HEK293 (cell line): ENCODE data around the gene SNRNP70.

Experiments used
- CTCF ChIA-PET: fragments of 350-600 bp; formaldehyde crosslinking; extraction: SDS; loops from one replicate; lab custom pipeline; 2021; ENCODE audit warnings: antibody characterized with exemption; lab: Yijun Ruan, JAX
- POLR2A ChIA-PET: fragments of 300-600 bp; formaldehyde crosslinking; extraction: SDS; loops from one replicate; lab custom pipeline; 2020; ENCODE audit warnings: antibody characterized with exemption, inconsistent platforms; lab: Yijun Ruan, JAX
- H3K27ac ChIP-seq: fragments of 200-500 bp; sonication (Bioruptor generic); 2 replicates; pipeline ENCODE4 v1.5.1; 2014; ENCODE audit warnings: low read depth, low read length, control low read depth, inconsistent platforms; ENCODE audit errors: extremely low read depth
- H3K36me3 ChIP-seq, 2 experiments: fragments of 200-500 bp in 1 of 2; sonication (Bioruptor generic) in 1 of 2; 1 replicate in 1 of 2; 2 replicates in 1 of 2; pipeline ENCODE4 v1.5.1; 2014 to 2017; ENCODE audit warnings: inconsistent platforms in 2 of 2, low read length in 2 of 2; ENCODE audit not compliant: control insufficient read depth in 2 of 2, insufficient read depth in 1 of 2
- H3K4me1 ChIP-seq: fragments of 200-500 bp; sonication (Bioruptor generic); 2 replicates; pipeline ENCODE4 v1.5.1; 2014; ENCODE audit warnings: mild to moderate bottlenecking, low read length, inconsistent platforms; ENCODE audit not compliant: control insufficient read depth, insufficient read depth
- H3K4me3 ChIP-seq: 2 replicates; pipeline ENCODE4 v1.5.1; 2011; ENCODE audit warnings: low read depth, mild to moderate bottlenecking, control low read depth, low read length, moderate library complexity
- H3K9me3 ChIP-seq: fragments of 200-500 bp; sonication (Bioruptor generic); 2 replicates; pipeline ENCODE4 v1.5.1; 2014; ENCODE audit warnings: low read depth, low read length, inconsistent platforms; ENCODE audit not compliant: control insufficient read depth, insufficient read depth
- AEBP2 ChIP-seq: fragments of 450-650 bp; formaldehyde crosslinking; IDR thresholded peaks from 2 replicates; pipeline ENCODE4 v1.5.1; 2016; ENCODE audit warnings: missing biosample characterization, missing genetic modification characterization, borderline replicate concordance
- EGR2 ChIP-seq: fragments of 450-650 bp; formaldehyde crosslinking; IDR thresholded peaks from 2 replicates; pipeline ENCODE4 v1.5.1; 2016; ENCODE audit warnings: low read depth, missing biosample characterization, missing genetic modification characterization
- GLI2 ChIP-seq: fragments of 450-650 bp; formaldehyde crosslinking; IDR thresholded peaks from 2 replicates; pipeline ENCODE4; 2017; ENCODE audit warnings: missing biosample characterization, missing genetic modification characterization, low read depth, borderline replicate concordance
- GLIS2 ChIP-seq: fragments of 450-650 bp; formaldehyde crosslinking; IDR thresholded peaks from 2 replicates; pipeline ENCODE4 v1.5.1; 2016; ENCODE audit warnings: missing biosample characterization, missing genetic modification characterization
- PRDM1 ChIP-seq: fragments of 450-650 bp; formaldehyde crosslinking; IDR thresholded peaks from 2 replicates; pipeline ENCODE4; 2016; ENCODE audit warnings: missing biosample characterization, missing genetic modification characterization
- SALL2 ChIP-seq: fragments of 450-650 bp; formaldehyde crosslinking; IDR thresholded peaks from 2 replicates; pipeline ENCODE4 v1.5.0; 2017; ENCODE audit warnings: missing biosample characterization, mild to moderate bottlenecking, missing genetic modification characterization, borderline replicate concordance
- TRIM28 ChIP-seq: IDR thresholded peaks from 2 replicates; pipeline ENCODE4 v1.6.1; 2011; ENCODE audit warnings: low read length, control low read depth, borderline replicate concordance
- YY1 ChIP-seq: fragments of 450-650 bp; formaldehyde crosslinking; IDR thresholded peaks from 2 replicates; pipeline ENCODE4 v1.5.1; 2018; ENCODE audit warnings: missing biosample characterization, missing genetic modification characterization
- ZNF114 ChIP-seq: fragments of 450-650 bp; formaldehyde crosslinking; IDR thresholded peaks from 2 replicates; pipeline ENCODE4 v1.5.0; 2017; ENCODE audit warnings: missing biosample characterization, missing genetic modification characterization
- ZNF132 ChIP-seq: fragments of 450-650 bp; formaldehyde crosslinking; IDR thresholded peaks from 2 replicates; pipeline ENCODE4 v1.5.1; 2017; ENCODE audit warnings: missing biosample characterization, missing genetic modification characterization, borderline replicate concordance
- ZNF184 ChIP-seq: fragments of 450-650 bp; IDR thresholded peaks from 2 replicates; pipeline ENCODE4 v1.5.1; 2018; ENCODE audit warnings: missing biosample characterization, mild to moderate bottlenecking, missing genetic modification characterization
- ZNF24 ChIP-seq: fragments of 450-650 bp; formaldehyde crosslinking; IDR thresholded peaks from 2 replicates; pipeline ENCODE4 v1.5.1; 2016; ENCODE audit warnings: missing biosample characterization, missing genetic modification characterization
- ZNF341 ChIP-seq: fragments of 450-650 bp; formaldehyde crosslinking; IDR thresholded peaks from 2 replicates; pipeline ENCODE4; 2016; ENCODE audit warnings: low read depth, missing biosample characterization, missing genetic modification characterization
- ZNF530 ChIP-seq: fragments of 450-650 bp; formaldehyde crosslinking; IDR thresholded peaks from 2 replicates; pipeline ENCODE4 v1.5.1; 2016; ENCODE audit warnings: low read depth, missing biosample characterization, missing genetic modification characterization
- ZNF561 ChIP-seq: fragments of 450-650 bp; IDR thresholded peaks from 2 replicates; pipeline ENCODE4 v1.5.1; 2018; ENCODE audit warnings: missing biosample characterization, missing genetic modification characterization, borderline replicate concordance
- ZNF629 ChIP-seq: fragments of 450-650 bp; formaldehyde crosslinking; IDR thresholded peaks from 2 replicates; pipeline ENCODE4 v1.5.1; 2017; ENCODE audit warnings: missing biosample characterization, missing genetic modification characterization
- ZNF707 ChIP-seq: fragments of 450-650 bp; formaldehyde crosslinking; IDR thresholded peaks from 2 replicates; pipeline ENCODE4 v1.5.1; 2016; ENCODE audit warnings: missing biosample characterization, missing genetic modification characterization
- ZNF76 ChIP-seq: fragments of 450-650 bp; formaldehyde crosslinking; IDR thresholded peaks from 2 replicates; pipeline ENCODE4; 2016; ENCODE audit warnings: low read depth, missing biosample characterization, missing genetic modification characterization, borderline replicate concordance
- ZNF837 ChIP-seq: fragments of 450-650 bp; formaldehyde crosslinking; IDR thresholded peaks from 2 replicates; pipeline ENCODE4 v1.5.1; 2016; ENCODE audit warnings: missing biosample characterization, missing genetic modification characterization
- ZNF843 ChIP-seq: fragments of 450-650 bp; formaldehyde crosslinking; IDR thresholded peaks from 2 replicates; pipeline ENCODE4 v1.5.1; 2016; ENCODE audit warnings: missing biosample characterization, missing genetic modification characterization
- TF ChIP-seq, protein P1 (sequence below): fragments of 450-650 bp; formaldehyde crosslinking; IDR thresholded peaks from 2 replicates; pipeline ENCODE4 v1.5.1; 2016; ENCODE audit warnings: missing biosample characterization, missing genetic modification characterization
- TF ChIP-seq, protein P2 (sequence below): fragments of 450-650 bp; formaldehyde crosslinking; IDR thresholded peaks from 2 replicates; pipeline ENCODE4 v1.5.1; 2016; ENCODE audit warnings: missing biosample characterization, missing genetic modification characterization
- TF ChIP-seq, protein P3 (sequence below): fragments of 450-650 bp; formaldehyde crosslinking; IDR thresholded peaks from 2 replicates; pipeline ENCODE4 v1.5.1; 2016; ENCODE audit warnings: missing biosample characterization, missing genetic modification characterization

SNRNP70 gene

DNA sequence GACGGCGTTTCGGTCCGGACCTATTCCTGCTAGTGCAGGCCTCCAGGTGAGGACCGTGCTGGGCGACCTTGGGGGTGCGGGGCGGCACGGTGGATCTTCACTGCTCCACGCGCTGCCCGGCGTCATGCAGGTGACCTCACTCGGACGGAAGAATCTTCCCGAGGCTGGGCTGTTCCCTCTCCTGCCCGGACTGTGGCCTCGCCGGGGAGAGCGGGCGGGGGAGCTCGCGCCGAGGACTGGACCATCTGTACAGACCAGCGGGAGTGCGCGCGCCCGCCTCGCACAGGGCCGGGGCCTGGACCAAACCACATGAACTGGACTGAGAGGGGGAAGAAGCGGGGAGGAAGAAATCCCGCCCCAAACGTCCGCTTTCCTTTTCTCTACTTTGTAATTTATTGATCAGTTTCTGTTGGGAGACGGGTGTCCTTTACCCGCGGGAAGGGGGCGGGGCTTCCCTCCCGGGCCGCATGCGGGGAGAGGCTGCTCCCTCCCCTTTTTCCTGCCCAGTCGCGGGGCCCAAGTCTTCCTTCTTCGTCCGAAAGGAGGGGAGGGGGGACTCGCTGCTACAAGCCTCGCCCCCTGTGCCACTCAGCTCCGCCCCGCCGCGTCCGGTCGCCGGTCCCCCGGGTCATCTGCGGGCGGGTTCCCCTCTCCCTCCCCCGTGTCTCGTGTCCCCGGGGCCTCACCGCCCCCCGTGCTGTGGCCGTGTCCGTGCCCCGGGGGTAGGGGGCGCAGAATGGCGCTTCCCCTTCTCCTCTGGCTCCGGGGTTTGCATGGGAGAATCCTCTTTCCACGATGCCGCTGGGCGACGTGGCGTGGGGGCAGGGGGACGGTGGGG is 65.1 kb downstream of the SNRNP70 start (continued):
- no peak for TF ChIP-seq GLI2 (tag by site-specific recombination)
- no peak for TF ChIP-seq ZNF530 (tag by site-specific recombination)
- TF ChIP-seq GLIS2 (tag by site-specific recombination) = peak; percentile 60
- TF ChIP-seq AEBP2 (tag by site-specific recombination) = no peak
- TF ChIP-seq ZNF707 (tag by site-specific recombination) = no peak
- TF ChIP-seq PRDM1 (tag by site-specific recombination) = peak; percentile 71
- no peak for TF ChIP-seq ZNF24 (tag by site-specific recombination)
- TF ChIP-seq ZNF132 (tag by site-specific recombination) = no peak
- TF ChIP-seq, protein P1, sequence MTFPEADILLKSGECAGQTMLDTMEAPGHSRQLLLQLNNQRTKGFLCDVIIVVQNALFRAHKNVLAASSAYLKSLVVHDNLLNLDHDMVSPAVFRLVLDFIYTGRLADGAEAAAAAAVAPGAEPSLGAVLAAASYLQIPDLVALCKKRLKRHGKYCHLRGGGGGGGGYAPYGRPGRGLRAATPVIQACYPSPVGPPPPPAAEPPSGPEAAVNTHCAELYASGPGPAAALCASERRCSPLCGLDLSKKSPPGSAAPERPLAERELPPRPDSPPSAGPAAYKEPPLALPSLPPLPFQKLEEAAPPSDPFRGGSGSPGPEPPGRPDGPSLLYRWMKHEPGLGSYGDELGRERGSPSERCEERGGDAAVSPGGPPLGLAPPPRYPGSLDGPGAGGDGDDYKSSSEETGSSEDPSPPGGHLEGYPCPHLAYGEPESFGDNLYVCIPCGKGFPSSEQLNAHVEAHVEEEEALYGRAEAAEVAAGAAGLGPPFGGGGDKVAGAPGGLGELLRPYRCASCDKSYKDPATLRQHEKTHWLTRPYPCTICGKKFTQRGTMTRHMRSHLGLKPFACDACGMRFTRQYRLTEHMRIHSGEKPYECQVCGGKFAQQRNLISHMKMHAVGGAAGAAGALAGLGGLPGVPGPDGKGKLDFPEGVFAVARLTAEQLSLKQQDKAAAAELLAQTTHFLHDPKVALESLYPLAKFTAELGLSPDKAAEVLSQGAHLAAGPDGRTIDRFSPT (tag by site-specific recombination) = peak; percentile 47; the same call in 1 of the 2 replicates
- TF ChIP-seq ZNF76 (tag by site-specific recombination) = no peak
- TF ChIP-seq ZNF561 (tag by site-specific recombination) = peak; percentile 38; the same call in 1 of the 2 replicates
- no peak for TF ChIP-seq ZNF114 (tag by site-specific recombination)
- TF ChIP-seq, protein P2, sequence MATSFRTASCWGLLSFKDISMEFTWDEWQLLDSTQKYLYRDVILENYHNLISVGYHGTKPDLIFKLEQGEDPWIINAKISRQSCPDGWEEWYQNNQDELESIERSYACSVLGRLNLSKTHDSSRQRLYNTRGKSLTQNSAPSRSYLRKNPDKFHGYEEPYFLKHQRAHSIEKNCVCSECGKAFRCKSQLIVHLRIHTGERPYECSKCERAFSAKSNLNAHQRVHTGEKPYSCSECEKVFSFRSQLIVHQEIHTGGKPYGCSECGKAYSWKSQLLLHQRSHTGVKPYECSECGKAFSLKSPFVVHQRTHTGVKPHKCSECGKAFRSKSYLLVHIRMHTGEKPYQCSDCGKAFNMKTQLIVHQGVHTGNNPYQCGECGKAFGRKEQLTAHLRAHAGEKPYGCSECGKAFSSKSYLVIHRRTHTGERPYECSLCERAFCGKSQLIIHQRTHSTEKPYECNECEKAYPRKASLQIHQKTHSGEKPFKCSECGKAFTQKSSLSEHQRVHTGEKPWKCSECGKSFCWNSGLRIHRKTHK (tag by site-specific recombination) = no peak
- TF ChIP-seq SALL2 (tag by site-specific recombination) = no peak
- TF ChIP-seq, all 188 proteins: peak for 58

GRCh38 chr19:49150944-49151243 is 65.6 kb downstream of the SNRNP70 start:
- peak; percentile 70 for TF ChIP-seq ZNF341 (tag by site-specific recombination)
- no peak for TF ChIP-seq TRIM28
- no peak for TF ChIP-seq YY1 (tag by site-specific recombination)
- TF ChIP-seq ZNF843 (tag by site-specific recombination) = no peak
- TF ChIP-seq, protein P3, sequence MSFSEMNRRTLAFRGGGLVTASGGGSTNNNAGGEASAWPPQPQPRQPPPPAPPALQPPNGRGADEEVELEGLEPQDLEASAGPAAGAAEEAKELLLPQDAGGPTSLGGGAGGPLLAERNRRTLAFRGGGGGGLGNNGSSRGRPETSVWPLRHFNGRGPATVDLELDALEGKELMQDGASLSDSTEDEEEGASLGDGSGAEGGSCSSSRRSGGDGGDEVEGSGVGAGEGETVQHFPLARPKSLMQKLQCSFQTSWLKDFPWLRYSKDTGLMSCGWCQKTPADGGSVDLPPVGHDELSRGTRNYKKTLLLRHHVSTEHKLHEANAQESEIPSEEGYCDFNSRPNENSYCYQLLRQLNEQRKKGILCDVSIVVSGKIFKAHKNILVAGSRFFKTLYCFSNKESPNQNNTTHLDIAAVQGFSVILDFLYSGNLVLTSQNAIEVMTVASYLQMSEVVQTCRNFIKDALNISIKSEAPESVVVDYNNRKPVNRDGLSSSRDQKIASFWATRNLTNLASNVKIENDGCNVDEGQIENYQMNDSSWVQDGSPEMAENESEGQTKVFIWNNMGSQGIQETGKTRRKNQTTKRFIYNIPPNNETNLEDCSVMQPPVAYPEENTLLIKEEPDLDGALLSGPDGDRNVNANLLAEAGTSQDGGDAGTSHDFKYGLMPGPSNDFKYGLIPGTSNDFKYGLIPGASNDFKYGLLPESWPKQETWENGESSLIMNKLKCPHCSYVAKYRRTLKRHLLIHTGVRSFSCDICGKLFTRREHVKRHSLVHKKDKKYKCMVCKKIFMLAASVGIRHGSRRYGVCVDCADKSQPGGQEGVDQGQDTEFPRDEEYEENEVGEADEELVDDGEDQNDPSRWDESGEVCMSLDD (tag by site-specific recombination) = peak; percentile 12; the same call in 1 of the 2 replicates
- no peak for TF ChIP-seq ZNF837
- no peak for TF ChIP-seq ZNF629 (tag by site-specific recombination)
- TF ChIP-seq ZNF184 (tag by site-specific recombination) = no peak
- TF ChIP-seq EGR2 (tag by site-specific recombination) = 0 out of 2 replicates have a peak, but pooled peaks have one; percentile 2
- peak overlapping the region; percentile 29; the same call in 1 of the 2 replicates for H3K27ac ChIP-seq
- ChIA-PET CTCF (interaction anchor here (0.6 to 1.7 kb wide), 4 partner anchors 48 to 92 kb away, joined by 5 to 7 read pairs (median 6); no protein-coding TSS in a partner anchor), POLR2A (interaction anchor here (1.0 to 3.8 kb wide), 8 partner anchors 11 to 158 kb away, joined by 3 to 27 read pairs (median 10); partner anchors contain the start of genes GYS1, LIN7B, PPFIA3 and RUVBL2)
- H3K4me3 ChIP-seq = peak overlapping the region; percentile 69
- H3K36me3 ChIP-seq = no peaks in the 10 kb centered on the region
- H3K4me1 ChIP-seq = peaks cover 6% of the 10 kb centered on the region
- H3K9me3 ChIP-seq = no peaks in the 10 kb centered on the region
